ENCODE measurements around the gene ENOPH1.

ENOPH1 gene

DNA sequence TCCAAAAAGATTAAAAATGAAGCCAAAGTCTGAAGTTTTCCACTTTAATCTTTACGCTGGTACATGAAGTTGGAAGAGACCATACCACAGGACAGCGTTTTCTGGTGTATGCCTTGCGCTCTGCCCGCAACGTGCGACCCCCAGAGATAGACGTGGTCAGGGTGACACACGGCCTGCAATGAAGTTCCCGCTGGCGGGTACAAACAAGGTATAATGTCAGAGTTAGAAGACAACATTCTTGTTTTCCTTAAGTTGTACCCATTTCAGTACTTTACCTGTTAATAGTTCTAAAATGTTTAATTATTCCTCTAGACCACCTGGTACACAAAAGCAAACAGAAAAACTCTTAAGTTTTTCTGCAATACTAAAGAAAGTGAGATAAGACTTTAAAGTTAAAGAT, 4.9 kb upstream of the ENOPH1 start:
- WGBS (ENCODE audit: extremely low coverage, insufficient coverage, insufficient read length), result no CpG with 5 or more reads among the region's 10 CpGs
- no peak overlapping the region for H2BK5ac ChIP-seq (ENCODE audit: low read depth, low read length, poor library complexity)

DNA sequence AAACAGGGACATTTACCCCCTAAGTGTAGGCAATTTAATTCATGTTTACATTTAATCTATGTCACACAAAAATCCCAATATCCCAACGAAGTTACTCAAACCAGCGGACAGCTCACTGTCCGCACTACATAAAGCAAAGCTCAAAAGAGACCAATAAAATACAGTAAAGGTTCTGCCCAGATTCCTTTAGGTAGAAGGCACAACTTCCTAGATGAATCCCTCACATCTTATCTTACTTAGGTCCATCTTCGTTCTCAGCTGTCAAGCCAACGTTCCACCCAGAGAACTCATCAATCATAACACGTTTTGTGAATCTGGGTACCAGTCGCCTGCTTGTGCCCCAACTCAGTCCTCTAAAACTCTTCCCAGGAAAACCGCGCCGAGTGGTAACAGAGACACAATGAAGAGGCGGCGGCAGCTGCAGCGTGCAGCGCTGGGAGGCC, 1.8 kb upstream of the ENOPH1 start:
- Histone ChIP-seq H2BK120ac (ENCODE audit: insufficient read depth, low read length, poor library complexity) (no peak overlapping the region), H3K14ac (ENCODE audit: low read length) (no peak overlapping the region), H3K36me3 (ENCODE audit: control insufficient read depth in 1 of 2, insufficient read depth in 2 of 2, low read length in 2 of 2) (peaks cover 6 to 8% of the 10 kb centered on the region in 2 experiments), H4K12ac (ENCODE audit: low read depth, low read length) (no peak overlapping the region), H3K79me1 (ENCODE audit: low read length) (peaks cover 16% of the 10 kb centered on the region), H3K9ac (ENCODE audit: low read length) (peak overlapping the region; percentile 9), H4K8ac (ENCODE audit: low read depth, low read length) (no peak overlapping the region), H3K9me3 (ENCODE audit: insufficient read depth, low read depth, low read length) (no peaks in the 10 kb centered on the region), H3K18ac (ENCODE audit: low read length) (no peak overlapping the region), H3K27ac (ENCODE audit: low read depth, low read length) (no peak overlapping the region), H2AFZ (ENCODE audit: insufficient read depth, low read length, poor library complexity) (no peak overlapping the region), H4K91ac (ENCODE audit: low read depth, low read length) (no peak overlapping the region), H3K4me3 (ENCODE audit: low read depth, low read length) (peak overlapping the region; percentile 97), H2BK5ac (ENCODE audit: low read depth, low read length, poor library complexity) (no peak overlapping the region), H2BK12ac (ENCODE audit: low read length) (no peak overlapping the region), H3K4me2 (ENCODE audit: low read length) (peak overlapping the region; percentile 61), H3K23ac (ENCODE audit: low read length) (no peak overlapping the region), H3K4me1 (ENCODE audit: control insufficient read depth in 1 of 2, insufficient read depth in 2 of 2, low read length in 2 of 2) (peaks cover 0 to 3% of the 10 kb centered on the region in 2 experiments), H3K4ac (ENCODE audit: low read depth, low read length) (peak overlapping the region; percentile 87), H3K27me3 (ENCODE audit: insufficient read depth, low read length) (no peaks in the 10 kb centered on the region), H3K79me2 (ENCODE audit: control insufficient read depth, insufficient read depth, low read length, poor library complexity) (peaks cover 22% of the 10 kb centered on the region), H2AK5ac (ENCODE audit: low read length) (no peak overlapping the region)
- no peak for DNase-seq
- no CpG with 5 or more reads among the region's 14 CpGs for WGBS (ENCODE audit: extremely low coverage, insufficient coverage, insufficient read length)

More for the DNA sequence above, 4.9 kb upstream of the ENOPH1 start:
- H2AFZ ChIP-seq (ENCODE audit: insufficient read depth, low read length, poor library complexity), result no peak overlapping the region
- H3K9me3 ChIP-seq (ENCODE audit: insufficient read depth, low read depth, low read length), result peaks cover 3% of the 10 kb centered on the region
- no peak overlapping the region for H3K9ac ChIP-seq (ENCODE audit: low read length)
- no peak overlapping the region for H4K12ac ChIP-seq (ENCODE audit: low read depth, low read length)
- no peak overlapping the region for H2BK120ac ChIP-seq (ENCODE audit: insufficient read depth, low read length, poor library complexity)
- no peak overlapping the region for H4K91ac ChIP-seq (ENCODE audit: low read depth, low read length)
- H3K27me3 ChIP-seq (ENCODE audit: insufficient read depth, low read length), result no peaks in the 10 kb centered on the region
- no peak for DNase-seq
- H3K14ac ChIP-seq (ENCODE audit: low read length), result no peak overlapping the region
- H3K79me2 ChIP-seq (ENCODE audit: control insufficient read depth, insufficient read depth, low read length, poor library complexity), result peaks cover 17% of the 10 kb centered on the region
- H3K36me3 ChIP-seq (ENCODE audit: control insufficient read depth in 1 of 2, insufficient read depth in 2 of 2, low read length in 2 of 2), result peaks cover 6 to 11% of the 10 kb centered on the region in 2 experiments
- H4K8ac ChIP-seq (ENCODE audit: low read depth, low read length), result no peak overlapping the region
- no peak overlapping the region for H2AK5ac ChIP-seq (ENCODE audit: low read length)
- no peak overlapping the region for H3K18ac ChIP-seq (ENCODE audit: low read length)
- H3K4me1 ChIP-seq (ENCODE audit: control insufficient read depth in 1 of 2, insufficient read depth in 2 of 2, low read length in 2 of 2), result peaks cover 0 to 3% of the 10 kb centered on the region in 2 experiments
- no peak overlapping the region for H3K23ac ChIP-seq (ENCODE audit: low read length)
- H3K4me2 ChIP-seq (ENCODE audit: low read length), result no peak overlapping the region
- H3K27ac ChIP-seq (ENCODE audit: low read depth, low read length), result no peak overlapping the region
- no peak overlapping the region for H3K4ac ChIP-seq (ENCODE audit: low read depth, low read length)
- H2BK12ac ChIP-seq (ENCODE audit: low read length), result no peak overlapping the region
- no peak overlapping the region for H3K4me3 ChIP-seq (ENCODE audit: low read depth, low read length)
- peaks cover 13% of the 10 kb centered on the region for H3K79me1 ChIP-seq (ENCODE audit: low read length)

DNA sequence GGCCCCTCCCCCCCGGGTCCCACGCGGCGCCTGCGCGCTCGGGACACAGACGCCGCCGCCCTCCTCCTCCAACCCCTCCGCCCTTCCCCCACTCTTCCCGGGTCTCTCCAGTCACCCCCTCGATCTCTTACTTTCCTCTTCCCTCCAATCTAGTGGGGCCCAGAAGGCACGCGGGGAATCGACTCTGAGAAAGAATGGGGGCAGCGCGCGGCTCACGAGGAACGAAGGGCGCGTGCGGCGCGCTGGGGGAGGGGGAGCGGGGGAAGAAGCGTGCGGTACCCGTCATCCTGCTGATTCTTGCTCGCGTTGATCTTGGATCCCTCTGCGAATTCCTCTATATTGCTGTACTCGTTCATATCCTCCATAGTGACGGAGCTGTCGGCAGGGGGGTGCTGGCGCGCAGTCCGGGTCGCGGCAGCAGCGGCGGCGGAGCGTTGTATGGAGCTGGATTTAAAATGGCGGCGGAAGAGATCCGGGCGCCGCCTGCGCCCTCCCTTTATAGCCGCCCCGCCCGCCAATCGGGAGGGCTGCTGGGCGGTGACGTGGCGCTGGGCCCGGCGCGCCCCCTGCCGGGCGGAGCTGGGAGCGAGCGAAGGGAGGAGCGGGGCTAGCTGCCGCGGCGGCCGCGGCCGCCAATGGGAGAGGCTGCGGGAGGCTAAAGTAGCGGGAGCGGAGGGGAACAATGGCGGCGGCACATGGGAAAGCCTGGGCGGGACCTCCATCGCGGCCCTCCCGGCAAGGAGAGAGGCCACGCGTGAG, 1.2 kb upstream of the ENOPH1 start:
- Histone ChIP-seq H3K79me1 (ENCODE audit: low read length) (peaks cover 16% of the 10 kb centered on the region), H3K4me1 (ENCODE audit: control insufficient read depth in 1 of 2, insufficient read depth in 2 of 2, low read length in 2 of 2) (peaks cover 0 to 3% of the 10 kb centered on the region in 2 experiments), H4K91ac (ENCODE audit: low read depth, low read length) (peak overlapping the region; percentile 99), H2BK12ac (ENCODE audit: low read length) (no peak overlapping the region), H3K27ac (ENCODE audit: low read depth, low read length) (peak overlapping the region; percentile 89), H3K18ac (ENCODE audit: low read length) (peak overlapping the region; percentile 93), H2AFZ (ENCODE audit: insufficient read depth, low read length, poor library complexity) (peak overlapping the region; percentile 69), H3K4ac (ENCODE audit: low read depth, low read length) (peak overlapping the region; percentile 96), H3K27me3 (ENCODE audit: insufficient read depth, low read length) (no peaks in the 10 kb centered on the region), H3K4me2 (ENCODE audit: low read length) (peak overlapping the region; percentile 61), H2BK5ac (ENCODE audit: low read depth, low read length, poor library complexity) (peak overlapping the region; percentile 96), H3K79me2 (ENCODE audit: control insufficient read depth, insufficient read depth, low read length, poor library complexity) (peaks cover 22% of the 10 kb centered on the region), H4K8ac (ENCODE audit: low read depth, low read length) (peak overlapping the region; percentile 96), H2AK5ac (ENCODE audit: low read length) (peak overlapping the region; percentile 89), H3K23ac (ENCODE audit: low read length) (no peak overlapping the region), H3K14ac (ENCODE audit: low read length) (peak overlapping the region; percentile 96), H3K36me3 (ENCODE audit: control insufficient read depth in 1 of 2, insufficient read depth in 2 of 2, low read length in 2 of 2) (peaks cover 6 to 8% of the 10 kb centered on the region in 2 experiments), H3K4me3 (ENCODE audit: low read depth, low read length) (peak overlapping the region; percentile 97), H3K9ac (ENCODE audit: low read length) (peak overlapping the region; percentile 98), H2BK120ac (ENCODE audit: insufficient read depth, low read length, poor library complexity) (peak overlapping the region; percentile 98), H3K9me3 (ENCODE audit: insufficient read depth, low read depth, low read length) (no peaks in the 10 kb centered on the region), H4K12ac (ENCODE audit: low read depth, low read length) (peak overlapping the region; percentile 95)
- WGBS (ENCODE audit: extremely low coverage, insufficient coverage, insufficient read length), result no CpG with 5 or more reads among the region's 83 CpGs
- DNase-seq, result peak; percentile 92 to 98

DNA sequence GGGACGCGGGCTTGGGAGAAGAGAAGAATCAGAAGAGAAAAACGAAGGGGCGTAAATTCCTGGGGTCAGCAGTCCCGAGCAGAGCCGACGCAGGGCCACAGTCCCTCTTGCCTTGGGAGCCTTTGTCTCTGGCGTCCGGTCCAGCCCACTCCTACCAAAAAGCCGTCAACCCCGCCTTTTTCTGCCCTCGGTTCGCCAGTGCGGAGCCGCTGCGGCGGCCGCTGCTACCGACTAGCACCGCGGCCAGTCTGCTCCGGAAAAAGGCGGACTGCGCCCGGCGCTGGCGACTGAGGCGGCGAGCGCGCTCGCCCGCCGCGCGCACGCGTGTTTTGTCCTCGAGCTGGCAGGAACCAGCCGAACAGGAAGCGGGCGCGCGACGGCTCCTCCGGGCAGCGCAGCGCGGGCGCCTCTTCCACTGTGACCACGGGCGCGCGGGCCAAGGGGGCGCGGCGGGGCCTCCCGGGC, 630 bp upstream of the ENOPH1 start:
- peaks cover 22% of the 10 kb centered on the region for H3K79me2 ChIP-seq (ENCODE audit: control insufficient read depth, insufficient read depth, low read length, poor library complexity)
- H2AFZ ChIP-seq (ENCODE audit: insufficient read depth, low read length, poor library complexity), result peak overlapping the region; percentile 69
- peak overlapping the region; percentile 59 for H3K4me2 ChIP-seq (ENCODE audit: low read length)
- H3K4me3 ChIP-seq (ENCODE audit: low read depth, low read length), result peak overlapping the region; percentile 87
- peak overlapping the region; percentile 96 for H2BK5ac ChIP-seq (ENCODE audit: low read depth, low read length, poor library complexity)
- peaks cover 16% of the 10 kb centered on the region for H3K79me1 ChIP-seq (ENCODE audit: low read length)
- peak overlapping the region; percentile 98 for H2BK120ac ChIP-seq (ENCODE audit: insufficient read depth, low read length, poor library complexity)
- H2BK12ac ChIP-seq (ENCODE audit: low read length), result peak overlapping the region; percentile 17
- DNase-seq, result no peak
- no CpG with 5 or more reads among the region's 58 CpGs for WGBS (ENCODE audit: extremely low coverage, insufficient coverage, insufficient read length)
- H3K4me1 ChIP-seq (ENCODE audit: control insufficient read depth in 1 of 2, insufficient read depth in 2 of 2, low read length in 2 of 2), result peaks cover 0 to 3% of the 10 kb centered on the region in 2 experiments
- no peaks in the 10 kb centered on the region for H3K27me3 ChIP-seq (ENCODE audit: insufficient read depth, low read length)
- H2AK5ac ChIP-seq (ENCODE audit: low read length), result peak overlapping the region; percentile 89
- H3K9me3 ChIP-seq (ENCODE audit: insufficient read depth, low read depth, low read length), result no peaks in the 10 kb centered on the region
- H4K8ac ChIP-seq (ENCODE audit: low read depth, low read length), result peak overlapping the region; percentile 96
- H3K9ac ChIP-seq (ENCODE audit: low read length), result peak overlapping the region; percentile 92
- peak overlapping the region; percentile 65 for H3K23ac ChIP-seq (ENCODE audit: low read length)
- H3K36me3 ChIP-seq (ENCODE audit: control insufficient read depth in 1 of 2, insufficient read depth in 2 of 2, low read length in 2 of 2), result peaks cover 6 to 8% of the 10 kb centered on the region in 2 experiments
- H3K4ac ChIP-seq (ENCODE audit: low read depth, low read length), result peak overlapping the region; percentile 96
- peak overlapping the region; percentile 95 for H4K12ac ChIP-seq (ENCODE audit: low read depth, low read length)
- peak overlapping the region; percentile 99 for H4K91ac ChIP-seq (ENCODE audit: low read depth, low read length)
- H3K27ac ChIP-seq (ENCODE audit: low read depth, low read length), result peak overlapping the region; percentile 89
- peak overlapping the region; percentile 93 for H3K18ac ChIP-seq (ENCODE audit: low read length)
- H3K14ac ChIP-seq (ENCODE audit: low read length), result peak overlapping the region; percentile 96

Data from trophoblast cell (in vitro differentiated cells and primary cell).